Effector memory CD8-positive, alpha-beta T cell (primary cell): Measurements from ENCODE around the gene PRICKLE4.

Source experiments
- ATAC-seq: fragments of 150-1000 bp; cut with Tn5 transposase; replicated peaks from 2 replicates; pipeline ENCODE4 v1.10.0; 2021; ENCODE audit warnings: mild to moderate bottlenecking, moderate library complexity
- DNase-seq, 3 experiments: peaks; one replicate each; pipeline ENCODE4 v3.0.0; 2021
- H3K27ac Mint-ChIP-seq, 2 donors: one replicate each; pipeline ENCODE4 v1.8.0; 2022; ENCODE audit warnings: mild to moderate bottlenecking in 2 of 2, mixed read lengths in 2 of 2, moderate library complexity in 2 of 2
- H3K27me3 Mint-ChIP-seq, 2 donors: one replicate each; pipeline ENCODE4 v1.8.0; 2022; ENCODE audit warnings: mixed read lengths in 2 of 2
- H3K36me3 Mint-ChIP-seq: one replicate; pipeline ENCODE4 v1.8.0; 2022; ENCODE audit warnings: mild to moderate bottlenecking, moderate library complexity, mixed read lengths; ENCODE audit not compliant: insufficient read depth
- H3K4me1 Mint-ChIP-seq, 2 donors: one replicate each; pipeline ENCODE4 v1.8.0; 2022; ENCODE audit warnings: low read depth in 2 of 2, mixed read lengths in 2 of 2
- H3K4me3 Mint-ChIP-seq, 2 donors: one replicate each; pipeline ENCODE4 v1.8.0; 2022; ENCODE audit warnings: mild to moderate bottlenecking in 2 of 2, mixed read lengths in 2 of 2, moderate library complexity in 2 of 2
- H3K9me3 Mint-ChIP-seq, 2 donors: one replicate each; pipeline ENCODE4 v1.8.0; 2022; ENCODE audit warnings: mixed read lengths in 2 of 2

Gene PRICKLE4

GRCh38 chr6:41771058-41771983, 9.3 kb upstream of the PRICKLE4 start:
- Mint-ChIP-seq H3K9me3 (no peaks in the 10 kb centered on the region), H3K27me3 (no peaks in the 10 kb centered on the region), H3K36me3 (peaks cover 8% of the 10 kb centered on the region), H3K4me1 (peaks cover 0 to 2% of the 10 kb centered on the region in 2 donors), H3K4me3 (no peak overlapping the region), H3K27ac (no peak overlapping the region)
- ATAC-seq (no peak), DNase-seq (no peak)

GRCh38 chr6:41774841-41775240, 5.7 kb upstream of the PRICKLE4 start:
- H3K27ac Mint-ChIP-seq: no peak overlapping the region
- no peak overlapping the region for H3K4me3 Mint-ChIP-seq
- ATAC-seq (no peak), DNase-seq (no peak)
- H3K27me3 Mint-ChIP-seq: no peaks in the 10 kb centered on the region
- H3K4me1 Mint-ChIP-seq: peaks cover 6 to 8% of the 10 kb centered on the region in 2 donors
- peaks cover 6% of the 10 kb centered on the region for H3K36me3 Mint-ChIP-seq
- no peaks in the 10 kb centered on the region for H3K9me3 Mint-ChIP-seq

- Mint-ChIP-seq H3K36me3 (peaks cover 6% of the 10 kb centered on the region), H3K4me1 (peaks cover 8 to 11% of the 10 kb centered on the region in 2 donors), H3K27me3 (no peaks in the 10 kb centered on the region), H3K9me3 (no peaks in the 10 kb centered on the region), H3K4me3 (no peak overlapping the region), H3K27ac (no peak overlapping the region)
- no peak for ATAC-seq
- DNase-seq: no peak
Observed at GRCh38 chr6:41775293-41775882, 5.2 kb upstream of the PRICKLE4 start.

GRCh38 chr6:41777551-41778285, 2.9 kb upstream of the PRICKLE4 start:
- DNase-seq: no peak
- no peak for ATAC-seq
- Mint-ChIP-seq H3K9me3 (no peaks in the 10 kb centered on the region), H3K4me1 (peaks cover 13 to 16% of the 10 kb centered on the region in 2 donors), H3K27me3 (peaks cover 0 to 8% of the 10 kb centered on the region in 2 donors), H3K36me3 (peaks cover 6% of the 10 kb centered on the region), H3K4me3 (peak overlapping the region in 1 of 2 donors; percentile 88), H3K27ac (no peak overlapping the region)

GRCh38 chr6:41778895-41779294, 1.7 kb upstream of the PRICKLE4 start:
- peaks cover 13 to 16% of the 10 kb centered on the region in 2 donors for H3K4me1 Mint-ChIP-seq
- H3K36me3 Mint-ChIP-seq: peaks cover 3% of the 10 kb centered on the region
- DNase-seq: no peak
- H3K27me3 Mint-ChIP-seq: peaks cover 0 to 8% of the 10 kb centered on the region in 2 donors
- no peaks in the 10 kb centered on the region for H3K9me3 Mint-ChIP-seq
- peak overlapping the region; percentile 85 to 88 for H3K4me3 Mint-ChIP-seq
- peak overlapping the region; percentile 63 to 86 for H3K27ac Mint-ChIP-seq
- no peak for ATAC-seq

GRCh38 chr6:41779336-41779735, 1.2 kb upstream of the PRICKLE4 start:
- Mint-ChIP-seq H3K27ac (peak overlapping the region; percentile 63 to 86), H3K36me3 (peaks cover 3% of the 10 kb centered on the region), H3K27me3 (peaks cover 0 to 8% of the 10 kb centered on the region in 2 donors), H3K4me1 (peaks cover 13 to 16% of the 10 kb centered on the region in 2 donors), H3K9me3 (no peaks in the 10 kb centered on the region), H3K4me3 (peak overlapping the region; percentile 85 to 88)
- DNase-seq: no peak
- no peak for ATAC-seq

GRCh38 chr6:41779788-41780550, 613 bp upstream of the PRICKLE4 start, which contains the start of gene FRS3:
Gene FRS3 (minus strand): TSS chr6:41779900. CDS start chr6:41776987, 2,913 bp downstream.
- Mint-ChIP-seq H3K27me3 (peaks cover 0 to 8% of the 10 kb centered on the region in 2 donors), H3K4me3 (peak within 1 kb of the TSS; percentile 88 to 89), H3K4me1 (peaks cover 13 to 16% of the 10 kb centered on the region in 2 donors), H3K9me3 (no peaks in the 10 kb centered on the region), H3K27ac (peak within 1 kb of the TSS; percentile 63 to 86), H3K36me3 (peaks cover 3% of the 10 kb centered on the region)
- peak; percentile 95 for ATAC-seq
- DNase-seq: peak; percentile 98 to 99 (median 99)

GRCh38 chr6:41781366-41781730, 766 bp downstream of the PRICKLE4 start:
- ATAC-seq: no peak
- peaks cover 3% of the 10 kb centered on the region for H3K36me3 Mint-ChIP-seq
- peaks cover 13 to 16% of the 10 kb centered on the region in 2 donors for H3K4me1 Mint-ChIP-seq
- H3K9me3 Mint-ChIP-seq: no peaks in the 10 kb centered on the region
- no peak for DNase-seq
- no peak overlapping the region for H3K27ac Mint-ChIP-seq
- peak overlapping the region; percentile 56 to 63 for H3K4me3 Mint-ChIP-seq
- peaks cover 0 to 8% of the 10 kb centered on the region in 2 donors for H3K27me3 Mint-ChIP-seq

GRCh38 chr6:41783106-41783780, 2.7 kb downstream of the PRICKLE4 start:
- DNase-seq (no peak), ATAC-seq (no peak)
- peaks cover 18% of the 10 kb centered on the region for H3K36me3 Mint-ChIP-seq
- no peaks in the 10 kb centered on the region for H3K9me3 Mint-ChIP-seq
- H3K4me1 Mint-ChIP-seq: peaks cover 13 to 16% of the 10 kb centered on the region in 2 donors
- H3K27ac Mint-ChIP-seq: peak overlapping the region in 1 of 2 donors; percentile 24
- peaks cover 0 to 8% of the 10 kb centered on the region in 2 donors for H3K27me3 Mint-ChIP-seq
- H3K4me3 Mint-ChIP-seq: no peak overlapping the region

GRCh38 chr6:41784581-41785171, 4.1 kb downstream of the PRICKLE4 start:
- no peaks in the 10 kb centered on the region for H3K9me3 Mint-ChIP-seq

GRCh38 chr6:41785254-41785653, 4.7 kb downstream of the PRICKLE4 start:
- H3K9me3 Mint-ChIP-seq: no peaks in the 10 kb centered on the region
- H3K27ac Mint-ChIP-seq: no peak overlapping the region
- ATAC-seq (no peak), DNase-seq (no peak)
- peaks cover 8 to 11% of the 10 kb centered on the region in 2 donors for H3K4me1 Mint-ChIP-seq
- H3K4me3 Mint-ChIP-seq: peak overlapping the region; percentile 25 to 95
- peaks cover 33% of the 10 kb centered on the region for H3K36me3 Mint-ChIP-seq
- peaks cover 0 to 8% of the 10 kb centered on the region in 2 donors for H3K27me3 Mint-ChIP-seq

More at GRCh38 chr6:41784581-41785171, 4.1 kb downstream of the PRICKLE4 start:
- DNase-seq: no peak
- peak overlapping the region in 1 of 2 donors; percentile 25 for H3K4me3 Mint-ChIP-seq
- H3K4me1 Mint-ChIP-seq: peaks cover 8 to 10% of the 10 kb centered on the region in 2 donors
- no peak overlapping the region for H3K27ac Mint-ChIP-seq
- H3K36me3 Mint-ChIP-seq: peaks cover 28% of the 10 kb centered on the region
- peaks cover 0 to 8% of the 10 kb centered on the region in 2 donors for H3K27me3 Mint-ChIP-seq
- ATAC-seq: no peak
